Measurements from ENCODE around the gene MSRB3.

GRCh38 chr12:65326616-65327015, 48.1 kb downstream of the MSRB3 start:
- TF ChIP-seq CTCF (conservative IDR thresholded peaks at IDR 0.05; ENCODE audit: low read depth, low read length) (no peak), CHD1 (IDR thresholded peaks at IDR 0.05; ENCODE audit: low read depth, low read length) (no peak)

All from IMR-90 (cell line).